Panc1 (cell line): Measurements from ENCODE around the gene SIN3B. TPM values are rescaled to one million over a fixed set of nuclear protein-coding genes. Genes with fewer than 3 reads are reported as not detected.

ENCODE experiments used
- ATAC-seq: fragments of 200-7000 bp; cut with Tn5 transposase; 2 replicates; pipeline ENCODE4 v1.9.1; 2020; ENCODE audit warnings: mild to moderate bottlenecking, moderate library complexity
- BruUV-seq: library from RNA; stranded (reverse); fragments of 400-500 nt; replicated peaks from 2 replicates; lab custom pipeline; 2021; lab: Mats Ljungman, UMichigan
- CTCF ChIA-PET: fragments of 300-600 bp; sonication (Branson Sonifier 250); formaldehyde crosslinking; loops from one replicate; lab custom pipeline; 2022; ENCODE audit warnings: antibody characterized with exemption; lab: Charles Lee
- POLR2A ChIA-PET: fragments of 300-600 bp; sonication (Branson Sonifier 250); formaldehyde crosslinking; loops from one replicate; lab custom pipeline; 2022; ENCODE audit warnings: antibody characterized with exemption; lab: Charles Lee
- DNase-seq: peaks from one replicate; pipeline ENCODE4 v3.0.0-alpha.2; 2010; ENCODE audit warnings: low read depth, low spot score
- H3K27ac ChIP-seq: 2 replicates; pipeline ENCODE4 v1.5.1; 2011; ENCODE audit warnings: mild to moderate bottlenecking, low read length, inconsistent platforms
- H3K27me3 ChIP-seq: fragments of 200-500 bp; sonication (Bioruptor generic); 2 replicates; pipeline ENCODE4 v1.6.0; 2014; ENCODE audit warnings: low read length, inconsistent platforms; ENCODE audit not compliant: control insufficient read depth, insufficient read depth
- H3K36me3 ChIP-seq: fragments of 200-500 bp; sonication (Bioruptor generic); 2 replicates; pipeline ENCODE4 v1.5.1; 2014; ENCODE audit warnings: inconsistent platforms, mild to moderate bottlenecking, low read length, moderate library complexity; ENCODE audit not compliant: control insufficient read depth, insufficient read depth
- H3K4me1 ChIP-seq: 2 replicates; pipeline ENCODE4 v1.5.1; 2011; ENCODE audit warnings: inconsistent platforms, mild to moderate bottlenecking, low read length, moderate library complexity; ENCODE audit not compliant: control insufficient read depth, insufficient read depth
- H3K4me3 ChIP-seq, 2 experiments: 2 replicates each; pipeline ENCODE4 v1.5.1; 2011 to 2012; ENCODE audit warnings: low read depth in 2 of 2, low read length in 2 of 2, mild to moderate bottlenecking in 2 of 2, inconsistent platforms in 1 of 2, moderate library complexity in 1 of 2
- H3K9me3 ChIP-seq: fragments of 200-500 bp; sonication (Bioruptor generic); 2 replicates; pipeline ENCODE4 v1.5.1; 2014; ENCODE audit warnings: low read depth, mild to moderate bottlenecking, inconsistent platforms, low read length, moderate library complexity; ENCODE audit not compliant: control insufficient read depth, insufficient read depth
- CTCF ChIP-seq: fragments of 450-650 bp; IDR thresholded peaks from 2 replicates; pipeline ENCODE4 v1.5.1; 2017; ENCODE audit warnings: mild to moderate bottlenecking
- POLR2AphosphoS5 ChIP-seq: IDR thresholded peaks from 2 replicates; pipeline ENCODE4 v1.6.1; 2012; ENCODE audit warnings: mild to moderate bottlenecking, low read depth, low read length, moderate library complexity
- REST ChIP-seq, 2 experiments: IDR thresholded peaks; 2 replicates each; pipeline ENCODE4 v1.6.1; 2011 to 2012; ENCODE audit warnings: low read depth in 2 of 2, control low read depth in 1 of 2, low read length in 1 of 2, mild to moderate bottlenecking in 1 of 2, moderate library complexity in 1 of 2; ENCODE audit not compliant: insufficient read depth in 1 of 2
- SIN3A ChIP-seq: IDR thresholded peaks from 2 replicates; pipeline ENCODE4 v1.6.1; 2012; ENCODE audit warnings: low read depth, mild to moderate bottlenecking, low read length, moderate library complexity, borderline replicate concordance; ENCODE audit not compliant: insufficient read depth
- TCF7L2 ChIP-seq: IDR thresholded peaks from 2 replicates; pipeline ENCODE4 v1.6.1; 2011; ENCODE audit warnings: mild to moderate bottlenecking, low read depth, low read length, inconsistent platforms
- in situ Hi-C: cut with HindIII; loops from 2 replicates; pipeline ENCODE4 v1.10.0; 2016; ENCODE audit warnings: low sequenced_read_pairs, low pct_unique_long_range_greater_than_20kb
- intact Hi-C: fragments of 100-400 bp; cut with micrococcal nuclease; formaldehyde crosslinking; loops from one replicate; pipeline ENCODE4 v1.10.0; 2022; ENCODE audit not compliant: unreplicated experiment
- total RNA-seq: library from RNA; stranded (reverse); gene quantifications from one replicate; pipeline ENCODE4 v1.2.1, GENCODE V29; 2021; ENCODE audit not compliant: unreplicated experiment

Gene SIN3B
- total RNA-seq, 1 experiment from 2014 or later = 47.0 TPM

- peak overlapping the region; percentile 22 to 54 for H3K4me3 ChIP-seq
- peak overlapping the region; percentile 67 for H3K27ac ChIP-seq
- H3K36me3 ChIP-seq = peaks cover 3% of the 10 kb centered on the region; the same call in 1 of the 2 replicates
- H3K4me1 ChIP-seq = peaks cover 17% of the 10 kb centered on the region
- TF ChIP-seq SIN3A (no peak), TCF7L2 (no peak)
- ATAC-seq (peak; percentile 62), DNase-seq (no peak)
- no TSS peak for BruUV-seq
- no peaks in the 10 kb centered on the region for H3K27me3 ChIP-seq
- ChIA-PET POLR2A (interaction anchor here (0.7 kb wide), 1 partner anchor 271 kb away, joined by 3 read pairs; no protein-coding TSS in a partner anchor), CTCF (no interaction called here)
- no peaks in the 10 kb centered on the region for H3K9me3 ChIP-seq
- in situ Hi-C loops (no loop called here), intact Hi-C loops (no loop called here)
These were observed 3.7 kb upstream of the SIN3B start for GRCh38 chr19:16825312-16826052.

GRCh38 chr19:16829822-16830289 lies 658 bp downstream of the SIN3B start:
- no peaks in the 10 kb centered on the region for H3K9me3 ChIP-seq
- no TSS peak for BruUV-seq
- H3K27ac ChIP-seq = peak overlapping the region; percentile 80
- TF ChIP-seq SIN3A (no peak), POLR2AphosphoS5 (no peak)
- peak overlapping the region; percentile 78 to 83 for H3K4me3 ChIP-seq
- in situ Hi-C loops (no loop called here), intact Hi-C loops (no loop called here)
- no peak for ATAC-seq
- peaks cover 3% of the 10 kb centered on the region; the same call in 1 of the 2 replicates for H3K36me3 ChIP-seq
- no peaks in the 10 kb centered on the region for H3K27me3 ChIP-seq
- H3K4me1 ChIP-seq = peaks cover 11% of the 10 kb centered on the region
- POLR2A ChIA-PET = no interaction called here
- no peak for DNase-seq
- CTCF ChIA-PET = no interaction called here

- Histone ChIP-seq H3K9me3 (no peaks in the 10 kb centered on the region), H3K4me1 (peaks cover 5% of the 10 kb centered on the region), H3K27ac (no peak overlapping the region; the same call in 1 of the 2 replicates), H3K27me3 (no peaks in the 10 kb centered on the region), H3K4me3 (peak overlapping the region in 1 of 2 experiments; percentile 78; a peak in 1 of 4 replicates), H3K36me3 (peaks cover 3% of the 10 kb centered on the region; the same call in 1 of the 2 replicates)
- in situ Hi-C loops (no loop called here), intact Hi-C loops (no loop called here)
- ChIA-PET CTCF (no interaction called here), POLR2A (no interaction called here)
- no TSS peak for BruUV-seq
- TF ChIP-seq POLR2AphosphoS5 (no peak), CTCF (no peak), SIN3A (no peak), REST (IDR thresholded peaks at IDR 0.05; ENCODE audit: insufficient read depth in 1 of 2, low read depth in 2 of 2, low read length in 1 of 2) (no peak), TCF7L2 (no peak)
- DNase-seq (no peak), ATAC-seq (no peak)
These were observed 1.5 kb downstream of the SIN3B start for GRCh38 chr19:16830679-16831078.
